H1 (cell line): ENCODE results near the gene RELN.

Experiments
- FOSL1 ChIP-seq: IDR thresholded peaks from 2 replicates; pipeline ENCODE4 v1.6.1; 2011; ENCODE audit warnings: mild to moderate bottlenecking, low read depth, low read length, moderate library complexity; ENCODE audit not compliant: insufficient read depth
- POLR2A ChIP-seq, 2 experiments: IDR thresholded peaks; 1 replicate in 1 of 2; 2 replicates in 1 of 2; pipeline ENCODE4 v1.6.1; 2011; ENCODE audit warnings: low read depth in 2 of 2, low read length in 2 of 2, mild to moderate bottlenecking in 2 of 2; ENCODE audit errors: control extremely low read depth in 1 of 2

GRCh38 chr7:103765901-103766300 lies 223.6 kb downstream of the RELN start:
- TF ChIP-seq POLR2A (IDR thresholded peaks at IDR 0.05; ENCODE audit: control extremely low read depth in 1 of 2, low read depth in 2 of 2, low read length in 2 of 2) (no peak), FOSL1 (no peak)
